NCI-H748 (cell line): ENCODE results near the gene TCF4.

ENCODE experiments used
- DNase-seq: peaks from one replicate; lab custom pipeline; 2025; ENCODE audit not compliant: unreplicated experiment; lab: John Stamatoyannopoulos, UW

TCF4 gene

GRCh38 chr18:55309249-55309648 lies 278.7 kb downstream of the TCF4 start:
- DNase-seq: no peak

GRCh38 chr18:55307505-55307904 lies 280.5 kb downstream of the TCF4 start:
- peak; percentile 35 for DNase-seq

- DNase-seq: peak; percentile 15
These were observed 281.5 kb downstream of the TCF4 start for GRCh38 chr18:55306359-55307024.

- DNase-seq: no peak
These were observed 285.7 kb downstream of the TCF4 start for GRCh38 chr18:55302167-55302833.

GRCh38 chr18:55301824-55302166 lies 286.2 kb downstream of the TCF4 start:
- DNase-seq: no peak

GRCh38 chr18:55300936-55301531 lies 287.0 kb downstream of the TCF4 start:
- no peak for DNase-seq

- DNase-seq: peak; percentile 41
These were observed 287.5 kb downstream of the TCF4 start for GRCh38 chr18:55300421-55300935.

GRCh38 chr18:55296778-55297177 lies 291.2 kb downstream of the TCF4 start:
- DNase-seq: no peak

GRCh38 chr18:55296115-55296514 lies 291.9 kb downstream of the TCF4 start:
- DNase-seq: no peak

- no peak for DNase-seq
These were observed 297.1 kb downstream of the TCF4 start for GRCh38 chr18:55290898-55291297.

- DNase-seq: no peak
These were observed 298.2 kb downstream of the TCF4 start for GRCh38 chr18:55289775-55290174.

GRCh38 chr18:55289048-55289447 lies 298.9 kb downstream of the TCF4 start:
- DNase-seq: no peak

- DNase-seq: no peak
These were observed 299.8 kb downstream of the TCF4 start for GRCh38 chr18:55287935-55288868.

- DNase-seq: no peak
These were observed 300.7 kb downstream of the TCF4 start for GRCh38 chr18:55287149-55287806.

- no peak for DNase-seq
These were observed 301.7 kb downstream of the TCF4 start for GRCh38 chr18:55286257-55286825.

- no peak for DNase-seq
These were observed 303.4 kb downstream of the TCF4 start for GRCh38 chr18:55284614-55285013.

GRCh38 chr18:55283309-55283708 lies 304.7 kb downstream of the TCF4 start:
- DNase-seq: no peak

- peak; percentile 28 for DNase-seq
These were observed 307.5 kb downstream of the TCF4 start for GRCh38 chr18:55280503-55280902.

- DNase-seq: no peak
These were observed 312.7 kb downstream of the TCF4 start for GRCh38 chr18:55275039-55275901.
